Naive thymus-derived CD8-positive, alpha-beta T cell (primary cell): ENCODE data around the gene TTC38. TPM values are rescaled to one million over a fixed set of nuclear protein-coding genes. Genes with fewer than 3 reads are reported as not detected.
A peak's percentile ranks its signal among the peaks of the same experiment; 100 is the strongest.
"Not testable (repeated sequence)": the region's sequence is repeated elsewhere in the genome, so short reads cannot be mapped to it uniquely, and the experiment has no call there.

ENCODE experiments used
- ATAC-seq, 2 donors: fragments of 150-1000 bp; cut with Tn5 transposase in 1 of 2; sonication (Bioruptor Pico), chemical (Tn5 transposase) in 1 of 2; 1 replicate in 1 of 2; 2 replicates in 1 of 2; pipeline ENCODE4 v1.10.0; 2021; ENCODE audit warnings: mild to moderate bottlenecking in 2 of 2, moderate library complexity in 2 of 2
- POLR2A ChIA-PET: fragments of 350-600 bp; sonication (Branson Sonifier 250); formaldehyde crosslinking; loops from one replicate; lab custom pipeline; 2021; ENCODE audit warnings: antibody characterized with exemption; lab: Charles Lee
- DNase-seq, 10 donors: peaks; one replicate each; pipeline versions ENCODE4 v3.0.0 to v3.0.0-alpha.2; 2020 to 2022
- H3K27ac Mint-ChIP-seq, 10 donors: one replicate each; pipeline ENCODE4 v1.8.0; 2020 to 2022; ENCODE audit warnings: mild to moderate bottlenecking in 10 of 10, mixed read lengths in 10 of 10, moderate library complexity in 4 of 10, inconsistent platforms in 1 of 10
- H3K27me3 Mint-ChIP-seq, 5 donors: one replicate each; pipeline ENCODE4 v1.8.0; 2021 to 2022; ENCODE audit warnings: mixed read lengths in 5 of 5
- H3K36me3 Mint-ChIP-seq, 3 donors: one replicate each; pipeline ENCODE4 v1.8.0; 2020 to 2022; ENCODE audit warnings: mixed read lengths in 3 of 3, mild to moderate bottlenecking in 2 of 3, inconsistent platforms in 1 of 3
- H3K4me1 Mint-ChIP-seq, 4 donors: one replicate each; pipeline ENCODE4 v1.8.0; 2021 to 2022; ENCODE audit warnings: mixed read lengths in 4 of 4
- H3K4me3 Mint-ChIP-seq, 10 donors: one replicate each; pipeline ENCODE4 v1.8.0; 2020 to 2022; ENCODE audit warnings: mild to moderate bottlenecking in 10 of 10, mixed read lengths in 10 of 10, moderate library complexity in 6 of 10, inconsistent platforms in 1 of 10
- H3K9me3 Mint-ChIP-seq, 9 donors: one replicate each; pipeline ENCODE4 v1.8.0; 2020 to 2022; ENCODE audit warnings: mixed read lengths in 9 of 9, mild to moderate bottlenecking in 3 of 9, inconsistent platforms in 1 of 9, moderate library complexity in 1 of 9
- polyA plus RNA-seq, 3 donors: library from polyadenylated mRNA; unstranded; fragments of 300-500 nt; fragmentation: Illumina TruSeq; gene quantifications; one replicate each; pipeline ENCODE4 v1.2.3, GENCODE V29; 2021
- total RNA-seq, 8 experiments: library from RNA in 2 of 8; stranded (reverse) in 2 of 8; gene quantifications; one replicate each; pipeline ENCODE4 v1.2.3 and lab custom pipeline; 2021 to 2026

Gene TTC38
- total and polyA plus RNA-seq, 5 experiments from 2014 or later: 2.6 to 33.5 (median 6.7) TPM

GRCh38 chr22:46308283-46308988 is 40.6 kb downstream of the TTC38 start:
- no peaks in the 10 kb centered on the region for H3K36me3 Mint-ChIP-seq
- POLR2A ChIA-PET: no interaction called here
- H3K27ac Mint-ChIP-seq: no peak overlapping the region

GRCh38 chr22:46309526-46310085 is 41.8 kb downstream of the TTC38 start:
- Mint-ChIP-seq H3K9me3 (no peaks in the 10 kb centered on the region), H3K27ac (no peak overlapping the region), H3K27me3 (no peaks in the 10 kb centered on the region), H3K36me3 (no peaks in the 10 kb centered on the region), H3K4me3 (no peak overlapping the region), H3K4me1 (no peaks in the 10 kb centered on the region)
- DNase-seq (peak in 1 of 10 donors; percentile 27), ATAC-seq (no peak)
- POLR2A ChIA-PET: no interaction called here

More at GRCh38 chr22:46308283-46308988, 40.6 kb downstream of the TTC38 start:
- Mint-ChIP-seq H3K4me1 (no peaks in the 10 kb centered on the region), H3K9me3 (no peaks in the 10 kb centered on the region), H3K27me3 (no peaks in the 10 kb centered on the region), H3K4me3 (no peak overlapping the region)
- ATAC-seq: no peak
- DNase-seq: peak in 1 of 10 donors; percentile 49

- Mint-ChIP-seq H3K4me1 (no peaks in the 10 kb centered on the region), H3K36me3 (no peaks in the 10 kb centered on the region), H3K27me3 (no peaks in the 10 kb centered on the region), H3K4me3 (no peak overlapping the region), H3K27ac (no peak overlapping the region), H3K9me3 (no peaks in the 10 kb centered on the region)
- ATAC-seq (no peak), DNase-seq (peak in 1 of 10 donors; percentile 22)
- POLR2A ChIA-PET: no interaction called here
These were observed 44.2 kb downstream of the TTC38 start for GRCh38 chr22:46312056-46312455.

- H3K36me3 Mint-ChIP-seq, H3K4me3 Mint-ChIP-seq, POLR2A ChIA-PET, H3K27me3 Mint-ChIP-seq, H3K4me1 Mint-ChIP-seq, ATAC-seq, H3K27ac Mint-ChIP-seq, H3K9me3 Mint-ChIP-seq: not testable (repeated sequence)
- DNase-seq: peak in 1 of 10 donors; percentile 2
These were observed 45.0 kb downstream of the TTC38 start for GRCh38 chr22:46312848-46313247.

- Mint-ChIP-seq H3K27ac (no peak overlapping the region), H3K36me3 (no peaks in the 10 kb centered on the region), H3K4me3 (no peak overlapping the region), H3K27me3 (no peaks in the 10 kb centered on the region), H3K4me1 (no peaks in the 10 kb centered on the region), H3K9me3 (no peaks in the 10 kb centered on the region)
- POLR2A ChIA-PET: interaction anchor here (0.6 kb wide), 1 partner anchor 386 kb away, joined by 4 read pairs; no protein-coding TSS in a partner anchor
- no peak for ATAC-seq
- peak in 1 of 10 donors; percentile 1 for DNase-seq
These were observed 48.2 kb downstream of the TTC38 start for GRCh38 chr22:46315976-46316375.

- POLR2A ChIA-PET: interaction anchor here (0.6 kb wide), 1 partner anchor 23 kb away, joined by 5 read pairs; no protein-coding TSS in a partner anchor
- Mint-ChIP-seq H3K9me3 (no peaks in the 10 kb centered on the region), H3K4me1 (no peaks in the 10 kb centered on the region), H3K27me3 (no peaks in the 10 kb centered on the region), H3K36me3 (no peaks in the 10 kb centered on the region), H3K4me3 (no peak overlapping the region), H3K27ac (peak overlapping the region in 1 of 10 donors; percentile 41)
- DNase-seq (no peak), ATAC-seq (no peak)
These were observed 49.8 kb downstream of the TTC38 start for GRCh38 chr22:46317646-46318045.

GRCh38 chr22:46318576-46318975 is 50.8 kb downstream of the TTC38 start:
- no peaks in the 10 kb centered on the region for H3K36me3 Mint-ChIP-seq
- ATAC-seq (no peak), DNase-seq (no peak)
- no peak overlapping the region for H3K4me3 Mint-ChIP-seq
- POLR2A ChIA-PET: interaction anchor here (0.5 kb wide), 1 partner anchor 281 kb away, joined by 4 read pairs; no protein-coding TSS in a partner anchor
- no peaks in the 10 kb centered on the region for H3K9me3 Mint-ChIP-seq
- H3K4me1 Mint-ChIP-seq: no peaks in the 10 kb centered on the region
- no peaks in the 10 kb centered on the region for H3K27me3 Mint-ChIP-seq
- peak overlapping the region in 1 of 10 donors; percentile 50 for H3K27ac Mint-ChIP-seq

- Mint-ChIP-seq H3K36me3 (no peaks in the 10 kb centered on the region), H3K9me3 (no peaks in the 10 kb centered on the region), H3K4me1 (no peaks in the 10 kb centered on the region), H3K27ac (peak overlapping the region in 1 of 10 donors; percentile 35), H3K27me3 (no peaks in the 10 kb centered on the region), H3K4me3 (no peak overlapping the region)
- ATAC-seq (no peak), DNase-seq (no peak)
- POLR2A ChIA-PET: no interaction called here
These were observed 51.5 kb downstream of the TTC38 start for GRCh38 chr22:46319319-46319718.

GRCh38 chr22:46320166-46320710 is 52.4 kb downstream of the TTC38 start:
- no peaks in the 10 kb centered on the region for H3K9me3 Mint-ChIP-seq
- DNase-seq (no peak), ATAC-seq (no peak)
- H3K4me3 Mint-ChIP-seq: no peak overlapping the region
- no peaks in the 10 kb centered on the region for H3K4me1 Mint-ChIP-seq
- no peaks in the 10 kb centered on the region for H3K36me3 Mint-ChIP-seq
- POLR2A ChIA-PET: no interaction called here
- no peaks in the 10 kb centered on the region for H3K27me3 Mint-ChIP-seq
- no peak overlapping the region for H3K27ac Mint-ChIP-seq

GRCh38 chr22:46320716-46321386 is 53.0 kb downstream of the TTC38 start:
- POLR2A ChIA-PET: no interaction called here
- Mint-ChIP-seq H3K36me3 (no peaks in the 10 kb centered on the region), H3K4me1 (no peaks in the 10 kb centered on the region), H3K27me3 (no peaks in the 10 kb centered on the region), H3K9me3 (no peaks in the 10 kb centered on the region), H3K4me3 (no peak overlapping the region), H3K27ac (no peak overlapping the region)
- ATAC-seq: no peak
- no peak for DNase-seq

- POLR2A ChIA-PET: no interaction called here
- H3K36me3 Mint-ChIP-seq: no peaks in the 10 kb centered on the region
- H3K27me3 Mint-ChIP-seq: no peaks in the 10 kb centered on the region
- H3K9me3 Mint-ChIP-seq: no peaks in the 10 kb centered on the region
- no peak overlapping the region for H3K27ac Mint-ChIP-seq
- no peak overlapping the region for H3K4me3 Mint-ChIP-seq
- H3K4me1 Mint-ChIP-seq: no peaks in the 10 kb centered on the region
- no peak for ATAC-seq
- DNase-seq: no peak
These were observed 54.9 kb downstream of the TTC38 start for GRCh38 chr22:46322711-46323110.

GRCh38 chr22:46323162-46323561 is 55.4 kb downstream of the TTC38 start:
- ATAC-seq (no peak), DNase-seq (no peak)
- no peak overlapping the region for H3K4me3 Mint-ChIP-seq
- POLR2A ChIA-PET: no interaction called here
- H3K27me3 Mint-ChIP-seq: no peaks in the 10 kb centered on the region
- H3K9me3 Mint-ChIP-seq: no peaks in the 10 kb centered on the region
- no peaks in the 10 kb centered on the region for H3K36me3 Mint-ChIP-seq
- no peaks in the 10 kb centered on the region for H3K4me1 Mint-ChIP-seq
- peak overlapping the region in 1 of 10 donors; percentile 31 for H3K27ac Mint-ChIP-seq
